ENCODE data around the gene SLC25A34. TPM values are rescaled to one million over a fixed set of nuclear protein-coding genes. Genes with fewer than 3 reads are reported as not detected.
"Not testable (repeated sequence)": the region's sequence is repeated elsewhere in the genome, so short reads cannot be mapped to it uniquely, and the experiment has no call there.

The SLC25A34 gene
- total RNA-seq: 1 to 10 TPM; 3.0 to 4.4 (median 3.3) TPM
- polyA plus RNA-seq: 8.1 TPM
- long read RNA-seq, donor 1, transcript SLC25A34-201 (5 exons, 2,986 nt): major isoform, 5 of 17 reads
- long read RNA-seq, donor 1, partial matches to known transcripts: 4 of 17 reads
- long read RNA-seq, donor 1, other reads (novel, unspliced or antisense): 8 of 17 reads
- long read RNA-seq, donor 2, partial matches to known transcripts: 0 of 5 reads
- long read RNA-seq, donor 2, other reads (novel, unspliced or antisense): 3 of 5 reads
- long read RNA-seq, donor 3, transcript SLC25A34-201 (5 exons, 2,986 nt): major isoform, 18 of 32 reads
- long read RNA-seq, donor 3, partial matches to known transcripts: 1 of 32 reads
- long read RNA-seq, donor 3, other reads (novel, unspliced or antisense): 13 of 32 reads
- long read RNA-seq, donor 4, transcript SLC25A34-201 (5 exons, 2,986 nt): major isoform, 6 of 10 reads
- long read RNA-seq, donor 4, partial matches to known transcripts: 0 of 10 reads
- long read RNA-seq, donor 4, other reads (novel, unspliced or antisense): 4 of 10 reads

GRCh38 chr1:15736038-15736891 lies at the start of gene SLC25A34:
Gene SLC25A34 (plus strand): TSS chr1:15736258. CDS start chr1:15736486, 228 bp downstream.
- H3K4me3 ChIP-seq (ENCODE audit: low read length): no peak within 1 kb of the TSS
- intact Hi-C loops (cut with DNase I): loop anchor here in 1 of 4 donors (10.0 kb wide), 1 partner anchor 131 kb away; no protein-coding TSS in a partner anchor

GRCh38 chr1:15687446-15687845 lies 48.6 kb upstream of the SLC25A34 start:
- Histone ChIP-seq H3K27me3 (ENCODE audit: control insufficient read depth, insufficient read depth) (no peaks in the 10 kb centered on the region), H3K4me1 (ENCODE audit: control insufficient read depth, insufficient read depth, low read length) (peaks cover 13% of the 10 kb centered on the region), H3K4me3 (ENCODE audit: low read length) (no peak overlapping the region), H3K27ac (ENCODE audit: low read length) (no peak overlapping the region), H3K9me3 (ENCODE audit: control insufficient read depth, low read length) (no peaks in the 10 kb centered on the region)
- DNase-seq (no peak), ATAC-seq (no peak)
- intact Hi-C loops (cut with DNase I): no loop called here
- 78% methylated on average over 2 of the region's 2 CpGs for WGBS

More at GRCh38 chr1:15736038-15736891, at the start of gene SLC25A34:
- peak; percentile 61 to 77 for ATAC-seq
- peaks cover 4% of the 10 kb centered on the region for H3K4me1 ChIP-seq (ENCODE audit: control insufficient read depth, insufficient read depth, low read length)
- peak; percentile 64 to 89 (median 81) for DNase-seq
- no peaks in the 10 kb centered on the region for H3K9me3 ChIP-seq (ENCODE audit: control insufficient read depth, low read length)
- no peaks in the 10 kb centered on the region for H3K27me3 ChIP-seq (ENCODE audit: control insufficient read depth, insufficient read depth)
- 75% methylated on average over 35 of the region's 35 CpGs for WGBS
- H3K27ac ChIP-seq (ENCODE audit: low read length): peak within 1 kb of the TSS; percentile 64

- H3K9me3 ChIP-seq (ENCODE audit: control insufficient read depth, low read length): no peaks in the 10 kb centered on the region
- H3K27ac ChIP-seq (ENCODE audit: low read length): no peak overlapping the region
- H3K27me3 ChIP-seq (ENCODE audit: control insufficient read depth, insufficient read depth): no peaks in the 10 kb centered on the region
- peaks cover 20% of the 10 kb centered on the region for H3K4me1 ChIP-seq (ENCODE audit: control insufficient read depth, insufficient read depth, low read length)
- no peak for ATAC-seq
- intact Hi-C loops (cut with DNase I): no loop called here
- 96% methylated on average over 6 of the region's 6 CpGs for WGBS
- H3K4me3 ChIP-seq (ENCODE audit: low read length): no peak overlapping the region
- DNase-seq: no peak
These were observed 45.7 kb upstream of the SLC25A34 start for GRCh38 chr1:15690317-15690716.

GRCh38 chr1:15691434-15692032 lies 44.5 kb upstream of the SLC25A34 start:
- ATAC-seq: peak; percentile 68 to 83
- Histone ChIP-seq H3K9me3 (ENCODE audit: control insufficient read depth, low read length) (no peaks in the 10 kb centered on the region), H3K4me1 (ENCODE audit: control insufficient read depth, insufficient read depth, low read length) (peaks cover 20% of the 10 kb centered on the region), H3K27me3 (ENCODE audit: control insufficient read depth, insufficient read depth) (no peaks in the 10 kb centered on the region), H3K27ac (ENCODE audit: low read length) (peak overlapping the region; percentile 86), H3K4me3 (ENCODE audit: low read length) (no peak overlapping the region)
- peak; percentile 40 to 79 (median 70) for DNase-seq
- WGBS: 39% methylated on average over 11 of the region's 11 CpGs
- intact Hi-C loops (cut with DNase I): no loop called here

GRCh38 chr1:15692121-15692682 lies 43.9 kb upstream of the SLC25A34 start:
- Histone ChIP-seq H3K27me3 (ENCODE audit: control insufficient read depth, insufficient read depth) (no peaks in the 10 kb centered on the region), H3K27ac (ENCODE audit: low read length) (no peak overlapping the region), H3K4me3 (ENCODE audit: low read length) (no peak overlapping the region), H3K9me3 (ENCODE audit: control insufficient read depth, low read length) (no peaks in the 10 kb centered on the region), H3K4me1 (ENCODE audit: control insufficient read depth, insufficient read depth, low read length) (peaks cover 26% of the 10 kb centered on the region)
- intact Hi-C loops (cut with DNase I): no loop called here
- ATAC-seq (peak; percentile 64 to 89), DNase-seq (no peak)
- WGBS: 42% methylated on average over 5 of the region's 5 CpGs

- WGBS: 69% methylated on average over 5 of the region's 5 CpGs
- Histone ChIP-seq H3K9me3 (ENCODE audit: control insufficient read depth, low read length) (no peaks in the 10 kb centered on the region), H3K4me1 (ENCODE audit: control insufficient read depth, insufficient read depth, low read length) (peaks cover 27% of the 10 kb centered on the region), H3K27me3 (ENCODE audit: control insufficient read depth, insufficient read depth) (no peaks in the 10 kb centered on the region), H3K27ac (ENCODE audit: low read length) (no peak overlapping the region), H3K4me3 (ENCODE audit: low read length) (no peak overlapping the region)
- intact Hi-C loops (cut with DNase I): no loop called here
- no peak for DNase-seq
- peak in 1 of 2 donors; percentile 17 for ATAC-seq
These were observed 42.7 kb upstream of the SLC25A34 start for GRCh38 chr1:15693371-15693770.

- Histone ChIP-seq H3K4me3 (ENCODE audit: low read length) (no peak overlapping the region), H3K27me3 (ENCODE audit: control insufficient read depth, insufficient read depth) (no peaks in the 10 kb centered on the region), H3K9me3 (ENCODE audit: control insufficient read depth, low read length) (no peaks in the 10 kb centered on the region), H3K27ac (ENCODE audit: low read length) (peak overlapping the region; percentile 3), H3K4me1 (ENCODE audit: control insufficient read depth, insufficient read depth, low read length) (peaks cover 18% of the 10 kb centered on the region)
- DNase-seq (no peak), ATAC-seq (peak; percentile 8 to 34)
- intact Hi-C loops (cut with DNase I): no loop called here
- 41% methylated on average over 10 of the region's 10 CpGs for WGBS
These were observed 39.0 kb upstream of the SLC25A34 start for GRCh38 chr1:15696956-15697521.

- H3K4me1 ChIP-seq (ENCODE audit: control insufficient read depth, insufficient read depth, low read length): peaks cover 18% of the 10 kb centered on the region
- WGBS: 93% methylated on average over 2 of the region's 2 CpGs
- H3K9me3 ChIP-seq (ENCODE audit: control insufficient read depth, low read length): no peaks in the 10 kb centered on the region
- intact Hi-C loops (cut with DNase I): no loop called here
- DNase-seq (no peak), ATAC-seq (no peak)
- H3K27ac ChIP-seq (ENCODE audit: low read length): no peak overlapping the region
- no peak overlapping the region for H3K4me3 ChIP-seq (ENCODE audit: low read length)
- no peaks in the 10 kb centered on the region for H3K27me3 ChIP-seq (ENCODE audit: control insufficient read depth, insufficient read depth)
These were observed 37.9 kb upstream of the SLC25A34 start for GRCh38 chr1:15698201-15698600.

GRCh38 chr1:15699321-15699720 lies 36.7 kb upstream of the SLC25A34 start:
- ATAC-seq; H3K9me3 ChIP-seq (ENCODE audit: control insufficient read depth, low read length); H3K27me3 ChIP-seq (ENCODE audit: control insufficient read depth, insufficient read depth); H3K27ac ChIP-seq (ENCODE audit: low read length); intact Hi-C loops (cut with DNase I); DNase-seq; H3K4me3 ChIP-seq (ENCODE audit: low read length): not testable (repeated sequence)
- H3K4me1 ChIP-seq (ENCODE audit: control insufficient read depth, insufficient read depth, low read length): peaks cover 15% of the 10 kb centered on the region
- 92% methylated on average over 4 of the region's 4 CpGs for WGBS

- H3K27ac ChIP-seq (ENCODE audit: low read length): no peak overlapping the region
- no peaks in the 10 kb centered on the region for H3K27me3 ChIP-seq (ENCODE audit: control insufficient read depth, insufficient read depth)
- ATAC-seq (no peak), DNase-seq (peak in 2 of 3 donors; percentile 56 to 69)
- H3K4me1 ChIP-seq (ENCODE audit: control insufficient read depth, insufficient read depth, low read length): peaks cover 18% of the 10 kb centered on the region
- intact Hi-C loops (cut with DNase I): no loop called here
- WGBS: 40% methylated on average over 6 of the region's 6 CpGs
- H3K9me3 ChIP-seq (ENCODE audit: control insufficient read depth, low read length): no peaks in the 10 kb centered on the region
- no peak overlapping the region for H3K4me3 ChIP-seq (ENCODE audit: low read length)
These were observed 35.5 kb upstream of the SLC25A34 start for GRCh38 chr1:15700508-15700907.
